ENCODE results near the gene MRPS27.

The MRPS27 gene

GRCh38 chr5:72314571-72315172 lies 5.4 kb downstream of the MRPS27 start:
- TF ChIP-seq CTCF (IDR thresholded peaks at IDR 0.05; ENCODE audit: control insufficient read depth, insufficient read depth, low read depth, low read length, missing control alignments), result no peak
- no peak for DNase-seq (ENCODE audit: low read depth)
- no peak overlapping the region for H3K4me3 ChIP-seq (ENCODE audit: control insufficient read depth, low read depth, low read length)

GRCh38 chr5:72313141-72313540 lies 6.9 kb downstream of the MRPS27 start:
- no peak overlapping the region for H3K4me3 ChIP-seq (ENCODE audit: control insufficient read depth, low read depth, low read length)
- DNase-seq (ENCODE audit: low read depth), result no peak
- no peak for TF ChIP-seq CTCF (IDR thresholded peaks at IDR 0.05; ENCODE audit: control insufficient read depth, insufficient read depth, low read depth, low read length, missing control alignments)

GRCh38 chr5:72308853-72309191 lies 11.2 kb downstream of the MRPS27 start:
- no peak for TF ChIP-seq CTCF (IDR thresholded peaks at IDR 0.05; ENCODE audit: control insufficient read depth, insufficient read depth, low read depth, low read length, missing control alignments)
- no peak for DNase-seq (ENCODE audit: low read depth)
- no peak overlapping the region for H3K4me3 ChIP-seq (ENCODE audit: control insufficient read depth, low read depth, low read length)

- peak; percentile 81 for TF ChIP-seq CTCF (IDR thresholded peaks at IDR 0.05; ENCODE audit: control insufficient read depth, insufficient read depth, low read depth, low read length, missing control alignments)
Measured at GRCh38 chr5:72307968-72308852, 11.8 kb downstream of the MRPS27 start.

GRCh38 chr5:72307573-72307967 lies 12.5 kb downstream of the MRPS27 start:
- H3K4me3 ChIP-seq (ENCODE audit: control insufficient read depth, low read depth, low read length), result peak overlapping the region; percentile 62
- no peak for DNase-seq (ENCODE audit: low read depth)
- no peak for TF ChIP-seq CTCF (IDR thresholded peaks at IDR 0.05; ENCODE audit: control insufficient read depth, insufficient read depth, low read depth, low read length, missing control alignments)

More at GRCh38 chr5:72307968-72308852, 11.8 kb downstream of the MRPS27 start:
- DNase-seq (ENCODE audit: low read depth), result peak; percentile 89
- H3K4me3 ChIP-seq (ENCODE audit: control insufficient read depth, low read depth, low read length), result peak overlapping the region; percentile 62

GRCh38 chr5:72305194-72306142 lies 14.6 kb downstream of the MRPS27 start:
- no peak overlapping the region for H3K4me3 ChIP-seq (ENCODE audit: control insufficient read depth, low read depth, low read length)
- TF ChIP-seq CTCF (IDR thresholded peaks at IDR 0.05; ENCODE audit: control insufficient read depth, insufficient read depth, low read depth, low read length, missing control alignments), result no peak
- no peak for DNase-seq (ENCODE audit: low read depth)

Data from AG09309 (cell line).